NCI-H2107 (cell line): ENCODE results near the gene DOK5.

Experiments
- DNase-seq: peaks from one replicate; lab custom pipeline; 2025; lab: John Stamatoyannopoulos, UW

Gene DOK5

DNA sequence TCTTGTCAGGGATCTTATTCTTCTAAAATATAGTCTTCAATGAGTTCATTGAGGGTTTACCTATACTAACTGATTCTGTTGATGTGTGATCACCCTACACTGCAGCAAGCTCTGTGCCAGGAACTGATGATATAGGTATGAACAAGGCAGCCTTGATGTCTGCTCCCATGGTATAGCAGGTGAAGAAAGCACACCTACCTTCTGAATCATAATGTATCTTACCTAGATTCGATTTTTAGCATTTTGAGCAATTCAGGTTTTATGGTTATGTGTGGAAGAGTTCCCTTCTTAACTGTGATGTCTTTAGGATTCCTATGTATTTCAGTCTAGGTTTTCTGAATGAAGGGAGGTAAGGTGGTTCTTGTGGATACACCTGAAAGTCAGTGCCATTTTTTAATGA lies 223.0 kb downstream of the DOK5 start:
- no peak for DNase-seq
